ENCODE data around the gene ENO3.

Gene ENO3

GRCh38 chr17:4998027-4998731, 47.3 kb downstream of the ENO3 start:
- Histone ChIP-seq H4K20me1 (ENCODE audit: control insufficient read depth, insufficient read depth, low read depth, low read length) (no peaks in the 10 kb centered on the region), H3K4me2 (ENCODE audit: low read length) (peak overlapping the region; percentile 98), H3K36me3 (ENCODE audit: control insufficient read depth, low read length) (peaks cover 16% of the 10 kb centered on the region), H3K9me3 (ENCODE audit: control insufficient read depth, insufficient read depth, low read length) (no peaks in the 10 kb centered on the region), H3F3A (ENCODE audit: control insufficient read depth, insufficient read depth) (no peaks in the 10 kb centered on the region), H3K79me2 (ENCODE audit: control insufficient read depth, low read length) (peaks cover 12% of the 10 kb centered on the region), H3K27ac (ENCODE audit: low read depth, low read length) (no peak overlapping the region), H3K4me3 (ENCODE audit: low read length) (peak overlapping the region; percentile 85), H3K9me2 (replicated peaks; ENCODE audit: control insufficient read depth, low read length) (no peaks in the 10 kb centered on the region), H3K27me3 (ENCODE audit: control insufficient read depth, low read length) (no peaks in the 10 kb centered on the region), H3K4me1 (ENCODE audit: control insufficient read depth, low read length) (peaks cover 21% of the 10 kb centered on the region)
- TF ChIP-seq EZH2phosphoT487 (IDR thresholded peaks at IDR 0.05; ENCODE audit: borderline replicate concordance, low read length), result no peak
- TF ChIP-seq CTCF (IDR thresholded peaks at IDR 0.05; ENCODE audit: low read depth, low read length, poor library complexity, severe bottlenecking), result no peak

- H3K79me2 ChIP-seq (ENCODE audit: control insufficient read depth, low read length), result peaks cover 12% of the 10 kb centered on the region
- H3K36me3 ChIP-seq (ENCODE audit: control insufficient read depth, low read length), result peaks cover 23% of the 10 kb centered on the region
- no peaks in the 10 kb centered on the region for H3F3A ChIP-seq (ENCODE audit: control insufficient read depth, insufficient read depth)
- peak overlapping the region; percentile 98 for H3K4me2 ChIP-seq (ENCODE audit: low read length)
- no peaks in the 10 kb centered on the region for H3K9me2 ChIP-seq (replicated peaks; ENCODE audit: control insufficient read depth, low read length)
- peaks cover 21% of the 10 kb centered on the region for H3K4me1 ChIP-seq (ENCODE audit: control insufficient read depth, low read length)
- H3K27me3 ChIP-seq (ENCODE audit: control insufficient read depth, low read length), result no peaks in the 10 kb centered on the region
- H3K4me3 ChIP-seq (ENCODE audit: low read length), result peak overlapping the region; percentile 85
- H3K9me3 ChIP-seq (ENCODE audit: control insufficient read depth, insufficient read depth, low read length), result no peaks in the 10 kb centered on the region
- H4K20me1 ChIP-seq (ENCODE audit: control insufficient read depth, insufficient read depth, low read depth, low read length), result no peaks in the 10 kb centered on the region
- H3K27ac ChIP-seq (ENCODE audit: low read depth, low read length), result no peak overlapping the region
- TF ChIP-seq CTCF (IDR thresholded peaks at IDR 0.05; ENCODE audit: low read depth, low read length, poor library complexity, severe bottlenecking) (no peak), EZH2phosphoT487 (IDR thresholded peaks at IDR 0.05; ENCODE audit: borderline replicate concordance, low read length) (no peak)
Observed at GRCh38 chr17:4998732-4999429, 48.0 kb downstream of the ENO3 start.

GRCh38 chr17:4999430-5000093, 48.6 kb downstream of the ENO3 start:
- H3K79me2 ChIP-seq (ENCODE audit: control insufficient read depth, low read length), result peaks cover 12% of the 10 kb centered on the region

More at GRCh38 chr17:4999430-5000093, 48.6 kb downstream of the ENO3 start:
- no peaks in the 10 kb centered on the region for H4K20me1 ChIP-seq (ENCODE audit: control insufficient read depth, insufficient read depth, low read depth, low read length)
- H3K4me3 ChIP-seq (ENCODE audit: low read length), result peak overlapping the region; percentile 85
- TF ChIP-seq EZH2phosphoT487 (IDR thresholded peaks at IDR 0.05; ENCODE audit: borderline replicate concordance, low read length) (no peak), CTCF (IDR thresholded peaks at IDR 0.05; ENCODE audit: low read depth, low read length, poor library complexity, severe bottlenecking) (no peak)
- H3K36me3 ChIP-seq (ENCODE audit: control insufficient read depth, low read length), result peaks cover 30% of the 10 kb centered on the region
- H3K9me2 ChIP-seq (replicated peaks; ENCODE audit: control insufficient read depth, low read length), result no peaks in the 10 kb centered on the region
- H3K27me3 ChIP-seq (ENCODE audit: control insufficient read depth, low read length), result no peaks in the 10 kb centered on the region
- H3K4me1 ChIP-seq (ENCODE audit: control insufficient read depth, low read length), result peaks cover 21% of the 10 kb centered on the region
- H3K27ac ChIP-seq (ENCODE audit: low read depth, low read length), result no peak overlapping the region
- peak overlapping the region; percentile 98 for H3K4me2 ChIP-seq (ENCODE audit: low read length)
- no peaks in the 10 kb centered on the region for H3K9me3 ChIP-seq (ENCODE audit: control insufficient read depth, insufficient read depth, low read length)
- H3F3A ChIP-seq (ENCODE audit: control insufficient read depth, insufficient read depth), result no peaks in the 10 kb centered on the region
